Germinal center (tissue), 1 donor: ENCODE data around the gene CCDC88C.

Source experiments
- DNase-seq: peaks from one replicate; pipeline ENCODE4 v3.0.0; 2012; ENCODE audit warnings: mixed read lengths, low spot score

CCDC88C gene

DNA sequence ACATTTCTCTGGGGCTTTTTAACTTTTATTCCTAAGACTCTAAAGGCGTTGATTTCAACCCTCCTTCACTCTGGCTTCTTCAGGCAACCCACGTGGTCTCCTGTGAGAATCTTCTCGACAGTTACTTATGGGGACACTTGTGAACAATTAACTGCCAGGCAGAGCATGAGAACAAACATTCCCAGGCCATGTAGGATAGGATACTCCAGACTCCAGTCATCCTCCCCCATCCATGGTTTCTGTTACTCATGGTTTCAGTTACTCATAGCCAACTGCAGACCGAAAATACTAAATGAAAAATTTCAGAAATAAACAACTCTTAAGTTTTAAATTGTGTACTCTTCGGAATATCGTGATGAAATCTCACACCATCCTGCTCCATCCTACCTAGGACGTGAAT lies 192.6 kb downstream of the CCDC88C start:
- DNase-seq: no peak

DNA sequence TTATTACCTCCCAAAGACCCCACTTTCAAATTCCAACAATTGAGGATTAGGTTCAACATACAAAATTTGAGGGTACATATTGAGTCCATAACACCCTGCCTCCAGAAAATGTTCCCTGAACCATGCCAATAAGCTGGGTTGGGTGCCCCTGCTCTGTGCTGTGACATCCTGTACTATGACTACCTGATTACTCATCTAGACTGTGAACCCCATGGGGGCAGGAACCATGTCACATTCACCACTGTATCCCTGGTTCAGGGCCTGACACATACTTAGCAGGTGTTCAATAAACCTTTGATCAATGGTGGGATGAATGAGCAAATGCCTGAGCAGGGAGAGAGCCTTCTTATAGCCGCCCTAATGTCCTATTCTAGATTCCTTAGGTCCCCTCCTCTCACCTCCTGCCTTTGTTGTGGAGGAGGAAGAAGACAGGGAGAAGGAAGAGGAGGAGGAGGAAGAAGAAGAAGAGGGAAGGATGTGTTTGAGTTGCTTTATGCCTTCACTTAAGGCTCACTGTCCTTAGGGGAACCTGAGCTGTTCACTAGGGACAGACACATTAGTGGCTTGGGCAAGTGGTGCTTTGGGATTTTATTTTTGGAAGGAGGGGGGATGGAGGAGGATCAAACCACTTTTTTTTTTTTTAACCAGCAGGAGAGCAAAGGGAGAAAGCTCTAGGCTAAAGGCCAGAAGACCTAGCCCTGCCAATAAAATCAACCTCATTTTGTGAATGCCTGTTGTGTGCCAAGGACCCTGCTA lies 194.4 kb downstream of the CCDC88C start:
- no peak for DNase-seq
